SH-SY5Y (cell line): ENCODE results near the gene TRIO.

Experiments
- GATA2 ChIP-seq: IDR thresholded peaks from 2 replicates; pipeline ENCODE4 v1.6.1; 2011; ENCODE audit warnings: mild to moderate bottlenecking, low read depth, low read length
- GATA3 ChIP-seq: IDR thresholded peaks from 2 replicates; pipeline ENCODE4 v1.6.1; 2011; ENCODE audit warnings: low read depth, mild to moderate bottlenecking, low read length, moderate library complexity

DNA sequence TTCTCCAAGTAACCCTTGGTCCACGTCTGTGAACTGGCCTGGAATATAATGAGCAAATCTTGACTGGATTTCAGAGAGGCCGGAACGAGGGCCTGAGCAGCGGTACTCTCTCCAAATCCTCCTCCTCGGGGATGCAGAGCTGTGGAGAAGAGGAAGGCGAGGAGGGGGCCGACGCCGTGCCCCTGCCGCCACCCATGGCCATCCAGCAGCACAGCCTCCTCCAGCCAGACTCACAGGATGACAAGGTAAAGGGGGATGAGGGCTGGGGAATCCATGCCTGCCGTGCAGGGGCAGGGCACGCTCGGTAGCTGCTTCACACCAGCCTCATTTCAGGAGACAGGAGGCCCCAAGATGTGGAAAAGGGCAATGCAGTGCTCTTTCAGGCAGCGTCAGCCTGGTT, 319.5 kb downstream of the TRIO start:
- TF ChIP-seq GATA3 (no peak), GATA2 (no peak)
